Left renal cortex interstitium (tissue), 4 donors: ENCODE data around the gene QTRT2. TPM values are rescaled to one million over a fixed set of nuclear protein-coding genes. Genes with fewer than 3 reads are reported as not detected.

Experiments
- DNase-seq, 4 donors: peaks; one replicate each; pipeline ENCODE4 v3.0.0-alpha.2; 2013; ENCODE audit warnings: low read depth in 4 of 4, low spot score in 2 of 4, missing footprints in 1 of 4
- polyA plus RNA-seq, 4 donors: library from polyadenylated mRNA; unstranded; fragments of 120-200 nt; gene quantifications; one replicate each; pipeline ENCODE4 v1.2.1, GENCODE V29; 2013; ENCODE audit not compliant: insufficient read length in 4 of 4

The QTRT2 gene
- polyA plus RNA-seq, 4 donors, result 23.2 to 33.5 (median 27.3) TPM

DNA sequence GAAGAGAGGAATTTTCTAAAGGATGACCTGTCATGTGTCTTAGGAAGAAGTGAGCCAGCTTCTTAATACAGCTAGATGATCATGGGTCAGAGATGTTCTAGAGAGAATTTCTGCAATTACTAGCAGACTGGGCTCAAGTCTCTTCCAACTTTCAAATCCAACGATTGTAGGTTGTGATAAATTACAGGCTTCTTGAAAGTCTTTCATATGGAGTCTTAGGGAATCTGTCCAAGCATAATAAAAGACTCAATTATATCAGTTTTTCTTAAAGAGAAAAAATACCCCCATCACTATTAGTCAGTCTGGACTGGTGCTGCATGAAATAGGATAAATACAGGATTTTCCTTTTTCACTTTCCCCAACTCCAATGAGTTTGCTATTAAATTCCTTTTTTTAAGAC lies 63.2 kb downstream of the QTRT2 start:
- no peak for DNase-seq

- no peak for DNase-seq
Measured at GRCh38 chr3:114120211-114120610, 63.7 kb downstream of the QTRT2 start.

DNA sequence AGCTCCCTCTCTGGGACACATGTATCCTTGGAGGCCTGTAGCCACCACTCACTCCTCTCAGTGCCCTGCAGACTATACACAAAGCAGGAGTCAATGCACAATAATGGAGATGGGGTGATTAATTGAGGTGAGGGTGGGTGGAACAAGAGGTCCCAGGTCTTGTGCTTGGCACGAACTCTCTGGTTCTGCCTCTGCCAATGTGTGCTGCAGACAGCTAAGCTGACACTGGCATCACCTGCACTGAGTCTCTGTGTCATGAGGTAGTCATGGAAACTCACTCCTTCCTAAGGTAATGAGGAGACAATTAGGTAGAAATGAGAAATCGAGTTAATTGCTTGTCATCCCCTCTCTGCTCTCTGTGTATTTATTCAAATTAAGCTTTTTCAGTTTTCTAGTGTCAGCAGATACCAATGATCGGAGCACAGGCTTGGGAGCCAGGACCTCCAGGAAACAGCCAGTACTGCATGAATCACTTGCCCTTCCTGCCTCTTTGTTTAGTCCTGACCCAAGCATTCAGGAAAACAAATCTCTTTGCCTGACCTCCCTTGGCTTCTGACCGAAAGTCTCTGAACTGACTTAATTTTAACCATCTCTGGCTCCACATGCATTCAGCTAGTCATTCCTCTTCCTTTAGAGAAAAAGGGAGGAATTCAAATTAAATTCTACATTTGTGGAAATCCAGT lies 65.6 kb downstream of the QTRT2 start:
- no peak for DNase-seq

- no peak for DNase-seq
Measured at GRCh38 chr3:114126461-114126860, 69.9 kb downstream of the QTRT2 start.

DNA sequence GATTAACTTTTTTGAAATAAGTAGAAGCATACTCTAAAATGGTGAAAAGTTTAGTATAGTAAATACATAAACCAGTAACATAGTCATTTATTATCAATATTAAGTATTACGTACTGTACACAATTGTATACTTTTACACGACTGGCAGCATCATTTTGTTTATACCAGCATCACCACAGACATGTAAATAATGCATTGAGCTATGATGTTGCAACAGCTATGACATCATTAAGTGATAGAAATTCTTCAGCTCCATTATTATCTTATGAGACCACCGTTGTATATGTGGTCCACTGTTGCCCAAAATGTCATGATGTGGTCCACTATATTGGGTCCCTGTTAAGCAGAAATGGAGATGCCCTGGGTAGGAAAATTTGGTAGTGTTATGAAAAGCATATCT lies 71.0 kb downstream of the QTRT2 start:
- no peak for DNase-seq

DNA sequence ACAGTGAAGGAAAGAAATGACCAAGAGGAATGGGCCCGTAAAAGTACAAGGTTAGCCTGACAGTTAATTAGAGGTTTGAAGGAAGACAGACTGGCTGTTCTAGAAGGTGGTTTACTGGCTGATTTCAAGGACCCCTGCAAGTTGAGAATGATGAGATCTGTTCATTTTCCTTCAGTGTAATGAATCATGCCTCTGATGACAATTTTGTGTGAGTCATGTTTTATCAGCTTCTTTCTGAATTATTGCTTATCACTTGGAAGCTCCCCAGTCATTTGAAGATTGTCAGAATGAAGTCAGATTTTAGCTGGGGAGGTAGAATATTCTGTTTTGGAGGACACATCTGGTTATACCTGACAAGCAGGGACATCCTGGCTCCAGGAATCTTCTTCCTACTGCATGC lies 71.7 kb downstream of the QTRT2 start:
- DNase-seq, result no peak

DNA sequence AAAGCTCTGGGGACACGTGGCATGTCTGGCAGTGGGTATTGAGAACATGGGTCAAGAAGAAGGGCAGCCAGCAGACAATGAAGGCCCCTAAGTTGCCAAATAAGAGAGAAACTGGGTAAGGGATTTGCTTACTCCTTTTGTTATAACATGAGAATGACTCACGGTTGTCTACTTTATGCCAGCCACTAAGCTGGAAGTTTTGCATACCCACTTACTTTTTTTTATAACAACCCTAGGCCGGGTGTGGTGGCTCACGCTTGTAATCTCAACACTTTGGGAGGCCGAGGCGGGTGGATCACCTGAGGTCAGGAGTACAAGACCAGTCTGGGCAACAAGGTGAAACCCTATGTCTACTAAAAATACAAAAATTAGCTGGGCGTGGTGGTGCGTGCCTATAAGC lies 72.3 kb downstream of the QTRT2 start:
- no peak for DNase-seq

DNA sequence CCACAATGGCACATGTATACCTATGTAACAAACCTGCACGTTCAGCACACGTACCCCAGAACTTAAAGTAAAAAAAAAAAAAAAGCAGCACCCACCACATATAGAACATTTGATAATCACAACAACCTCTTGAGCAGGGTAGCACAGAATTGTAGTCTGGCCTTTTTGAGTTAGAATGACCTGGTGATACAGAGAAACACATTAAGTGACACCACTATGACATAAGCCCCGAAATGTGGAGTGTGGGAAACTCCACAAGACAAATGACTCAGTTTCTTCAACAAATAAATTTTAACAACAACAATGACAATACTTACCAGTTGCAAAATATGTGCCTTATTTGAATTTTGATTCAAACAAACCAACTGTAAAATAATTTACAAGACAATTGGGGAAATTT lies 76.0 kb downstream of the QTRT2 start:
- DNase-seq, result no peak

GRCh38 chr3:114133947-114134346 lies 77.4 kb downstream of the QTRT2 start:
- DNase-seq, result no peak

Other genes with a start within 250 kb of the QTRT2 start
- gene GRAMD1C, start 217.9 kb upstream of the QTRT2 start, polyA plus RNA-seq, result 10 to 100 TPM; 17.7 to 33.5 (median 20.9) TPM
- gene ZDHHC23, start 108.7 kb upstream of the QTRT2 start, polyA plus RNA-seq, result 10 to 100 TPM in 2 of 4 donors, 1 to 10 TPM in 2; 8.6 to 14.9 (median 11.4) TPM
- 10 to 100 TPM; 11.6 to 27.3 (median 20.1) TPM for gene CCDC191, start 211 bp upstream of the QTRT2 start, polyA plus RNA-seq
- not detected for gene DRD3, start 122.3 kb downstream of the QTRT2 start, polyA plus RNA-seq
- gene ZNF80, start 180.8 kb downstream of the QTRT2 start, polyA plus RNA-seq, result under 1 TPM in 2 of 4 donors, not detected in 2; 0.06 TPM
- gene TIGIT, start 237.3 kb downstream of the QTRT2 start, polyA plus RNA-seq, result under 1 TPM in 3 of 4 donors, not detected in 1; 0.06 to 0.10 (median 0.08) TPM